H9 (cell line): ENCODE data around the gene RNASE2. TPM values are rescaled to one million over a fixed set of nuclear protein-coding genes. Genes with fewer than 3 reads are reported as not detected.

Source experiments
- DNase-seq: peaks from one replicate; pipeline ENCODE4 v3.0.0-alpha.2; 2017
- H2AFZ ChIP-seq: one replicate; pipeline ENCODE4 v1.6.1; 2013; ENCODE audit warnings: mild to moderate bottlenecking, low read length, control low read depth, moderate library complexity
- H2AK5ac ChIP-seq: 2 replicates; pipeline ENCODE4 v1.6.1; 2013; ENCODE audit warnings: low read length, control low read depth, mixed read lengths; ENCODE audit not compliant: insufficient read length
- H2BK120ac ChIP-seq: one replicate; pipeline ENCODE4 v1.6.1; 2013; ENCODE audit warnings: low read depth, mild to moderate bottlenecking, low read length, control low read depth, inconsistent platforms; ENCODE audit not compliant: poor library complexity, severe bottlenecking
- H2BK12ac ChIP-seq: 2 replicates; pipeline ENCODE4 v1.6.1; 2013; ENCODE audit warnings: low read length, control low read depth, mixed read lengths, low read depth; ENCODE audit not compliant: insufficient read length
- H2BK15ac ChIP-seq: 2 replicates; pipeline ENCODE4 v1.6.1; 2013; ENCODE audit warnings: low read depth, low read length, control low read depth
- H2BK20ac ChIP-seq: one replicate; pipeline ENCODE4 v1.6.1; 2013; ENCODE audit warnings: low read depth, mild to moderate bottlenecking, low read length, control low read depth, inconsistent platforms; ENCODE audit not compliant: poor library complexity, severe bottlenecking
- H2BK5ac ChIP-seq: 2 replicates; pipeline ENCODE4 v1.6.1; 2013; ENCODE audit warnings: low read length, control low read depth, mixed read lengths; ENCODE audit not compliant: insufficient read length
- H3K14ac ChIP-seq: 2 replicates; pipeline ENCODE4 v1.6.1; 2013; ENCODE audit warnings: low read length, control low read depth; ENCODE audit not compliant: insufficient read depth
- H3K18ac ChIP-seq: 2 replicates; pipeline ENCODE4 v1.6.1; 2013; ENCODE audit warnings: low read depth, mild to moderate bottlenecking, mixed read lengths, low read length, control low read depth; ENCODE audit not compliant: insufficient read length
- H3K23ac ChIP-seq: 2 replicates; pipeline ENCODE4 v1.6.1; 2013; ENCODE audit warnings: low read length, control low read depth, mixed read lengths, low read depth; ENCODE audit not compliant: insufficient read length
- H3K23me2 ChIP-seq: 2 replicates; pipeline ENCODE4 v1.6.1; 2013; ENCODE audit warnings: low read depth, mild to moderate bottlenecking, mixed read lengths, low read length, control low read depth; ENCODE audit not compliant: insufficient read length, poor library complexity, severe bottlenecking
- H3K27ac ChIP-seq: 2 replicates; pipeline ENCODE4 v1.5.1; 2013; ENCODE audit warnings: low read length, control low read depth, mixed read lengths, low read depth; ENCODE audit not compliant: insufficient read length
- H3K27me3 ChIP-seq: 2 replicates; pipeline ENCODE4 v1.6.1; 2013; ENCODE audit warnings: low read length, control low read depth, inconsistent platforms; ENCODE audit not compliant: insufficient read depth
- H3K4ac ChIP-seq: 2 replicates; pipeline ENCODE4 v1.6.1; 2013; ENCODE audit warnings: low read depth, mild to moderate bottlenecking, control low read depth, inconsistent platforms, low read length, moderate library complexity
- H3K4me1 ChIP-seq: 2 replicates; pipeline ENCODE4 v1.6.1; 2013; ENCODE audit warnings: low read length, control low read depth, inconsistent platforms; ENCODE audit not compliant: insufficient read depth
- H3K4me2 ChIP-seq: 2 replicates; pipeline ENCODE4 v1.6.1; 2013; ENCODE audit warnings: low read length, control low read depth, mixed read lengths; ENCODE audit not compliant: insufficient read length, insufficient read depth
- H3K56ac ChIP-seq: 2 replicates; pipeline ENCODE4 v1.6.1; 2013; ENCODE audit warnings: low read depth, mild to moderate bottlenecking, mixed read lengths, low read length, control low read depth; ENCODE audit not compliant: insufficient read length
- H3K79me1 ChIP-seq: 2 replicates; pipeline ENCODE4 v1.6.1; 2013; ENCODE audit warnings: low read depth, mild to moderate bottlenecking, moderate library complexity, low read length, control low read depth, inconsistent platforms; ENCODE audit not compliant: insufficient read depth, poor library complexity, severe bottlenecking
- H3K79me2 ChIP-seq: 2 replicates; pipeline ENCODE4 v1.6.1; 2013; ENCODE audit warnings: low read length, control low read depth, inconsistent platforms; ENCODE audit not compliant: insufficient read depth
- H3K9ac ChIP-seq: 2 replicates; pipeline ENCODE4 v1.6.1; 2013; ENCODE audit warnings: low read length, control low read depth, mixed read lengths; ENCODE audit not compliant: insufficient read length; ENCODE audit errors: extremely low read depth
- H3K9me3 ChIP-seq: one replicate; pipeline ENCODE4 v1.6.1; 2013; ENCODE audit warnings: low read depth, low read length, inconsistent platforms; ENCODE audit not compliant: control insufficient read depth
- H3T11ph ChIP-seq: one replicate; pipeline ENCODE4 v1.6.1; 2013; ENCODE audit warnings: mild to moderate bottlenecking, low read length, control low read depth, inconsistent platforms
- H4K20me1 ChIP-seq: one replicate; pipeline ENCODE4 v1.6.1; 2013; ENCODE audit not compliant: control insufficient read depth, insufficient read length, insufficient read depth
- H4K5ac ChIP-seq: 2 replicates; pipeline ENCODE4 v1.6.1; 2013; ENCODE audit warnings: low read depth, mild to moderate bottlenecking, mixed read lengths, low read length, control low read depth; ENCODE audit not compliant: insufficient read length
- H4K8ac ChIP-seq: replicated peaks from 2 replicates; pipeline ENCODE4 v1.6.1; 2013; ENCODE audit warnings: low read length, control low read depth, mixed read lengths, low read depth; ENCODE audit not compliant: insufficient read length
- H4K91ac ChIP-seq: 2 replicates; pipeline ENCODE4 v1.6.1; 2013; ENCODE audit warnings: low read depth, mild to moderate bottlenecking, moderate library complexity, mixed read lengths, low read length, control low read depth; ENCODE audit not compliant: insufficient read length
- H3K27ac Mint-ChIP-seq, 3 experiments: 2 replicates in 2 of 3; 3 replicates in 1 of 3; pipeline ENCODE4 v1.8.0; 2020 to 2021; ENCODE audit warnings: mixed read lengths in 3 of 3, mild to moderate bottlenecking in 1 of 3, moderate library complexity in 1 of 3
- H3K27me3 Mint-ChIP-seq: 2 replicates; pipeline ENCODE4 v1.8.0; 2021; ENCODE audit warnings: low read depth, mild to moderate bottlenecking, moderate library complexity, mixed read lengths
- H3K36me3 Mint-ChIP-seq, 3 experiments: 2 replicates in 2 of 3; 3 replicates in 1 of 3; pipeline ENCODE4 v1.8.0; 2020 to 2021; ENCODE audit warnings: low read depth in 3 of 3, mixed read lengths in 3 of 3; ENCODE audit not compliant: insufficient read depth in 1 of 3
- H3K4me1 Mint-ChIP-seq, 2 experiments: 2 replicates each; pipeline ENCODE4 v1.8.0; 2020; ENCODE audit warnings: mixed read lengths in 2 of 2
- H3K4me3 Mint-ChIP-seq, 2 experiments: 2 replicates in 1 of 2; 3 replicates in 1 of 2; pipeline ENCODE4 v1.8.0; 2020 to 2021; ENCODE audit warnings: mild to moderate bottlenecking in 2 of 2, mixed read lengths in 2 of 2, moderate library complexity in 1 of 2
- H3K9me3 Mint-ChIP-seq, 2 experiments: 2 replicates in 1 of 2; 3 replicates in 1 of 2; pipeline ENCODE4 v1.8.0; 2020; ENCODE audit warnings: mild to moderate bottlenecking in 2 of 2, mixed read lengths in 2 of 2, moderate library complexity in 1 of 2
- WGBS: extraction: QIAGEN DNeasy Blood & Tissue Kit; methylation state at CpG from one replicate; pipeline ENCODE4 v1.1.7; 2013; ENCODE audit warnings: missing lambda C conversion rate, low lambda C conversion rate, mixed read lengths; ENCODE audit not compliant: insufficient read length; ENCODE audit errors: extremely low coverage; 5-methylcytosine and 5-hydroxymethylcytosine counted together
- total RNA-seq: library from RNA; stranded (reverse); gene quantifications from 2 replicates; pipeline ENCODE4 v1.2.1, GENCODE V29; 2021
- TF ChIP-seq, protein P1 (sequence below): fragments of 200-600 bp; sonication (generic); conservative IDR thresholded peaks from 3 replicates; pipeline ENCODE4 v1.8.0; 2021; ENCODE audit warnings: antibody characterized with exemption, mild to moderate bottlenecking

RNASE2 gene
- total RNA-seq, 1 experiment from 2014 or later: not detected

- H4K91ac ChIP-seq: no peak overlapping the region
- no peak overlapping the region for H3K56ac ChIP-seq
- no peak overlapping the region for H3K18ac ChIP-seq
- DNase-seq: no peak
- H3K4me2 ChIP-seq: peak overlapping the region; percentile 70
- no peak overlapping the region for H3K23ac ChIP-seq
- H4K8ac ChIP-seq: no peak overlapping the region
- no peak overlapping the region for H3K14ac ChIP-seq
- no peaks in the 10 kb centered on the region; the same call in 1 of the 2 replicates for H3K79me2 ChIP-seq
- no CpG with 5 or more reads among the region's 11 CpGs for WGBS
- no peak overlapping the region for H2AK5ac ChIP-seq
- no peak overlapping the region for H2BK120ac ChIP-seq
- no peaks in the 10 kb centered on the region for H3K27me3 ChIP-seq
- H3K9me3 ChIP-seq: no peaks in the 10 kb centered on the region
- no peaks in the 10 kb centered on the region for H3K79me1 ChIP-seq
- peaks cover 9 to 12% of the 10 kb centered on the region in 2 experiments for H3K4me1 Mint-ChIP-seq
- no peaks in the 10 kb centered on the region for H3K9me3 Mint-ChIP-seq
- no peak overlapping the region for H2BK5ac ChIP-seq
- H4K5ac ChIP-seq: no peak overlapping the region
- no peak overlapping the region for H2BK15ac ChIP-seq
- H3K4me1 ChIP-seq: peaks cover 3% of the 10 kb centered on the region
- H3K4ac ChIP-seq: no peak overlapping the region
- H3K27me3 Mint-ChIP-seq: peaks cover 6% of the 10 kb centered on the region
- no peaks in the 10 kb centered on the region for H4K20me1 ChIP-seq
- H2AFZ ChIP-seq: no peak overlapping the region
- peak overlapping the region; percentile 94 to 95 for H3K4me3 Mint-ChIP-seq
- no peak overlapping the region for H3K27ac ChIP-seq
- H3K27ac Mint-ChIP-seq: peak overlapping the region; percentile 90 to 98 (median 92); a peak in 5 of 7 replicates
- no peak overlapping the region for H2BK20ac ChIP-seq
- no peaks in the 10 kb centered on the region for H3K23me2 ChIP-seq
- no peak overlapping the region for H3T11ph ChIP-seq
- no peak overlapping the region for H2BK12ac ChIP-seq
- no peak overlapping the region for H3K9ac ChIP-seq
- TF ChIP-seq, protein P1, sequence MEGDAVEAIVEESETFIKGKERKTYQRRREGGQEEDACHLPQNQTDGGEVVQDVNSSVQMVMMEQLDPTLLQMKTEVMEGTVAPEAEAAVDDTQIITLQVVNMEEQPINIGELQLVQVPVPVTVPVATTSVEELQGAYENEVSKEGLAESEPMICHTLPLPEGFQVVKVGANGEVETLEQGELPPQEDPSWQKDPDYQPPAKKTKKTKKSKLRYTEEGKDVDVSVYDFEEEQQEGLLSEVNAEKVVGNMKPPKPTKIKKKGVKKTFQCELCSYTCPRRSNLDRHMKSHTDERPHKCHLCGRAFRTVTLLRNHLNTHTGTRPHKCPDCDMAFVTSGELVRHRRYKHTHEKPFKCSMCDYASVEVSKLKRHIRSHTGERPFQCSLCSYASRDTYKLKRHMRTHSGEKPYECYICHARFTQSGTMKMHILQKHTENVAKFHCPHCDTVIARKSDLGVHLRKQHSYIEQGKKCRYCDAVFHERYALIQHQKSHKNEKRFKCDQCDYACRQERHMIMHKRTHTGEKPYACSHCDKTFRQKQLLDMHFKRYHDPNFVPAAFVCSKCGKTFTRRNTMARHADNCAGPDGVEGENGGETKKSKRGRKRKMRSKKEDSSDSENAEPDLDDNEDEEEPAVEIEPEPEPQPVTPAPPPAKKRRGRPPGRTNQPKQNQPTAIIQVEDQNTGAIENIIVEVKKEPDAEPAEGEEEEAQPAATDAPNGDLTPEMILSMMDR: no peak
- peaks cover 18 to 31% (median 31%) of the 10 kb centered on the region in 3 experiments; a peak in 6 of 7 replicates for H3K36me3 Mint-ChIP-seq
Measured at GRCh38 chr14:20989471-20989786, 34.1 kb downstream of the RNASE2 start.
